ENCODE results near the gene CACNB4.

- TF ChIP-seq, protein P1, sequence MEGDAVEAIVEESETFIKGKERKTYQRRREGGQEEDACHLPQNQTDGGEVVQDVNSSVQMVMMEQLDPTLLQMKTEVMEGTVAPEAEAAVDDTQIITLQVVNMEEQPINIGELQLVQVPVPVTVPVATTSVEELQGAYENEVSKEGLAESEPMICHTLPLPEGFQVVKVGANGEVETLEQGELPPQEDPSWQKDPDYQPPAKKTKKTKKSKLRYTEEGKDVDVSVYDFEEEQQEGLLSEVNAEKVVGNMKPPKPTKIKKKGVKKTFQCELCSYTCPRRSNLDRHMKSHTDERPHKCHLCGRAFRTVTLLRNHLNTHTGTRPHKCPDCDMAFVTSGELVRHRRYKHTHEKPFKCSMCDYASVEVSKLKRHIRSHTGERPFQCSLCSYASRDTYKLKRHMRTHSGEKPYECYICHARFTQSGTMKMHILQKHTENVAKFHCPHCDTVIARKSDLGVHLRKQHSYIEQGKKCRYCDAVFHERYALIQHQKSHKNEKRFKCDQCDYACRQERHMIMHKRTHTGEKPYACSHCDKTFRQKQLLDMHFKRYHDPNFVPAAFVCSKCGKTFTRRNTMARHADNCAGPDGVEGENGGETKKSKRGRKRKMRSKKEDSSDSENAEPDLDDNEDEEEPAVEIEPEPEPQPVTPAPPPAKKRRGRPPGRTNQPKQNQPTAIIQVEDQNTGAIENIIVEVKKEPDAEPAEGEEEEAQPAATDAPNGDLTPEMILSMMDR (IDR thresholded peaks at IDR 0.05; ENCODE audit: low read length), result no peak
- TF ChIP-seq EZH2 (IDR thresholded peaks at IDR 0.05; ENCODE audit: borderline replicate concordance, low read length), result no peak
Measured at GRCh38 chr2:151977631-151978030, 121.2 kb downstream of the CACNB4 start.
